NCI-H524 treated with DMSO at 0.1 percent for 48 hours (cell line): ENCODE measurements around the gene TTC27.
"Not testable (repeated sequence)": the region's sequence is repeated elsewhere in the genome, so short reads cannot be mapped to it uniquely, and the experiment has no call there.

Source experiments
- DNase-seq: peaks from one replicate; lab custom pipeline; 2025; lab: John Stamatoyannopoulos, UW

TTC27 gene

DNA sequence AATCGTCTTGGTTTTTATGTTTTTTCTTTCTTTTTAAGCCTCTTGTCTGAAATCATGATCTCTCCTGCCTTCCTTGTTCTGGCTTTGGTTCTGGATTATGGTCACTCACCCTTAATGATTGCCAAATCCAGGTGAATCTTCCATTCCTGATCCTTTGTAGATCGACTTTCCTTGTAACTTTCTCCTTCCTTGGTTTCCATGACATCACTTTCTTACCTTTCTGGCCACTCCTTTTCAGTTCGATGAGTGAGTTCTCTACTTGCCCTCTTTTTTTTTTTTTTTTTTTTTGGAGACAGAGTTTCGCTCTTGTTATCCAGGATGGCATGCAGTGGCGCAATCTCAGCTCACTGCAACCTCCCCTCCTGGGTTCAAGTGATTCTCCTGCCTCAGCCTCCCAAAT lies 179.8 kb downstream of the TTC27 start:
- no peak for DNase-seq

DNA sequence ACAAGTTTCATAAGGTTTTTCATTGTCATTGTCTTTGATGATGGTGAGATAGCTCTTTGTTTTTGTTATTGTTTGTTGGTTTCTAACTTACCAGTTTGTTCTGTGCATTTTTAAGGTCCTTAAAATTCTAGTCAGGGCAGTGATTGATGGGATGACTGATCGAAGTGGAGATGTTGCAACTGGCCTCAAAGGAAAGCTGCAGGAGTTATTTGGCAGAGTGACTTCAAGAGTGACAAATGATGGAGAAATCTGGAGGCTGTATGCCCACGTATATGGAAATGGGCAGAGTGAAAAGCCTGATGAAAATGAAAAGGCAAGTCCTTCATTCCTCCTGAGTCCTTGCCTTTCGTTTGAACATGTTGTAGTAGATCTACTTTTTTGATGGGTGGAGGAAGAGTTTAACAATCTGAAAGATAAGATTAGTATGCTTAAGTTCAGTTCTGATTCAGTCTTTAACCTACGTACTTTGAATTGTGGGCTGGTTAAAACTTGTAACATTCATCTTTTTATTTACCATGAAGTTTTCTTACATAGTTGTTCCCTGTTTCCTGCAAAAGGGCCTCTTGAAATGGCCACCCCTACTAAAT lies 183.2 kb downstream of the TTC27 start:
- DNase-seq = no peak

DNA sequence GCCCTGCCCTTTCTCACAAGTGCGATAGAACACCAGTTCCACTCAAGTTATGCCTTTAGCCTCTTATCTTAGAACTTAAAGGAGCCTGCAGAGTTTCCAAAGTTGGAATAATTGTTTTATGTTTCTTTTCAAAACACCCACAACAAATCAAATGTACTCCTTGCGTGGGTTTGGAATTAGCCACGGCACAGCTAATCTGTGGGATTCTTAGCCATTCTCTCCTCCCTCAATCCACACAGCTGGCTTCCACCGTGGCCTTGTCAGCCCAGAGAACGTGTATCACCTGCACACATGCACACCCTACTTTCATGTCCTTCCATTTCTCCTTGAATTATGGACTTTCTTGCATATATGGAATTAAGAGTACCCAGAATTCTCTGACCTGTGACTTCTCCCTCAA lies 183.8 kb downstream of the TTC27 start:
- no peak for DNase-seq

- no peak for DNase-seq
These were observed 184.5 kb downstream of the TTC27 start for GRCh38 chr2:32812316-32812715.

GRCh38 chr2:32820088-32820487 lies 192.2 kb downstream of the TTC27 start:
- no peak for DNase-seq

DNA sequence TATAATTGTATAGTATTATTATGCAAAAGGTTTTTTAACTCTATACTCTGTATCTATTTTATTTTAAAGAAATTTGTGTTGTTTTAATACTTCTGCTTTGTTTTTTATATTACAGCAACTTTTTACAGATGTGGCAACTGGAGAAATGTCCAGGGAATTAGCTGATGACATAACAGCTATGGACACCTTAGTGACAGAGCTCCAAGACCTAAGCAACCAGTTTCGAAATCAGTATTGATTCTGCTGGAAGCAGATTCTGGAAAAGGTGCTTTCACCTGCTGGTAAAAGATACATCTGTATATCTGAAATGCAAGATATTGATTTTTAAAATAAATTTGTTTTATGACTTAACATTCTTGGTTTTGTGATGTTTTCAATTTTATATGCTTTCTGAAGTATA lies 192.9 kb downstream of the TTC27 start:
- DNase-seq = no peak

DNA sequence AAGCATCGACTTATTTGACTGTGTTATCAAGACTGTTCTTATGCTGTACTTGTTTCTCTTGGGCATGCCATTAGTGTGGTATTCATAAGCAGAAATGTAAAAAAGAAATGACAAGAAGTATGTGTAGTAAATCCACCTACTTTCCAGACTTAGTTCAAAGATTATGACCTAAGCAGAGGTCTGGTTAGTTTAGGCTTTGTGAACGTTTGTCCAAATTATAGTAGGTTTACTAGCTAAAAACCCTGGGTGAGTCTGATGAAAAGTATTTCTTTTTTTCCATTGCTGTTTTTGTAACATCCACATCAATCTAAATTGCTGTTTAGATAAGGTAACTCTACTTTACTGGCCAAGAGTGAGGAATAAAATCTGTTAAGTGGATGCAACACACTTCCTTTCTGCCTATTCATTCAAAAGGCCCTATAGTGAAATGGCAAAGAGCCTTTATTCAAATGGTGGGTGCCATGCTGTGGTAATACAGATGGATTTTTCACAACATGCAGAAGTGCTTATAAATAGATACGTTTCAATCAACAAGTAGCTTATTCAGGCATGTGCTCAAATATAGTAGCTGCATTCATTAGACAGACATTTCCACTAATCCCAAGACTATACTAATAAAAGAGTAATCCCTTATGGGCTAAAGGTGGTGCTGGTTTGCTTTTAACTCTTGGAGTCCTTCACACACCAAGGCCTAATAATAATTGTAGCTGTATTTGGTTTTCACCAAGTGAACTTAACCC lies 196.4 kb downstream of the TTC27 start:
- DNase-seq = no peak

DNA sequence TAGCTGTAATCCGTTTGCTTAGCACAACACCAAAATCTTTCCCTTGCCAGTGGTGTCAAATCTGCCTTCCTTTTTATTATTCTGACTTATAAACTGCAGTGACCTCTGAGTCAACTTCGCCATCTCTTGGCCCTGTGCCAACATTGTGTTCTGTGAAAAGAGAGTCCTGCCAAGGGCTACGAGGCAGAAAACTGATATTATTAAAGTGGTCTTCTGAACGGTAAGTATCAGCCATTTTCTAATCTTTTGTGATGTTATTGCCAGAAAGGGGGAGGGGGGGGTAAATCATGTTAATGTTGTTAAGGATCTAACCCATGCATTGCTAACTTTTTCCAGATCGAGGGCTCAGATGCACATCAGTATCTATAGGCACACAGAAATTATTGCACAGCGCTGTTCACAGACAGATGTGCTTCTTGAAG lies 197.5 kb downstream of the TTC27 start:
- no peak for DNase-seq

DNA sequence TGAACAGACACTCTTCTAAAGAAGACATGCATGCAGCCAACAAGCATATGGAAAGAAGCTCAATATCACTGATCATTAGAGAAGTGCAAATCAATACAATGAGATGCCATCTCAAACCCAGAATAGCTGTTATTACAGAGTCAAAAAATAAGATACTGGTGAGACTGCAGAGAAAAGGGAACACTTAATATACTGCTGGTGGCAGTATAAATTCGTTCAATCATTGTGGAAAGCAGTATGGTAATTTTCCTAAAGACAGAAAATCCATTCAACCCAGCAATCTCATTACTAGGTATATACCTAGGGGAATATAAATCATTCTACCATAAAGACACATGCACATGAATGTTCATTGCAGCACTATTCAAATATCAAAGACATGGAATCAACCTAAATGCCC lies 202.3 kb downstream of the TTC27 start:
- DNase-seq = no peak

GRCh38 chr2:32832821-32833220 lies 205.0 kb downstream of the TTC27 start:
- no peak for DNase-seq

DNA sequence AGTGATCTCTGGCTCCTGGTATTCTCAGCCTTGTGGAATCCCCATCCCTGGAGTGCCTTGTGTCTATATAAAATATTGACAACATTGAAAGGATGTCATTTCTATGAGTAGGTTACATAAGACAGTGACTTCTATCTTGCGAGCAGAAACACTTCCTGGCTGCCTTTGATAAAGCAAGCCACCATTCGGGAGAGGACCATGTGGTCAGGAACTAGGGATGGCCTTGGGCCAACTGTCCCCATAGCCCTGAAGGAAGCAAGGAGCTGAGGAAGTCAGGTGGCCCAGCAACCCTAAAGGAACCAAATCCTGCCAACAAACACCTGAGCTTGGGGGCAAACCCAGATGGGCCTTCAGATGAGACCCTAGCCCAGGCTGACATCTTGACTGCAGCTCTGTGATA lies 205.9 kb downstream of the TTC27 start:
- no peak for DNase-seq

DNA sequence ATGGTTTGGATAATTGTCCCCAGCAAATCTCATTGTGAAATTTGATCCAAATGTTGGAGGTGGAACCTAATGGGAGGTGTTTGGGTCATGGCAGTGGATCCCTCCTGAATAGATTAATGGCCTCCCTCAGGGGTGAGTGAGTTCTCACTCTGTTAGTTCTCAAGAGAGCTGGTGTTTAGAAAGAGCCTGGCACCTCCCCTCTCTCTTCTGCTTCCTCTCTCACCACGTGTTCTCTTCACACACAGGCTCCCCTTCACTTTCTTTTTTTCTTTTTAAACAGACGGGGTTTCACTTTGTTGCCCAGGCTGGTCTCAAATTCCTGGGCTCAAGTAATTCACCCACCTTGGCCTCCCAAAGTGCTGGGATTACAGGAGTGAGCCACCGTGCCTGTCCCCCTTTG lies 207.3 kb downstream of the TTC27 start:
- DNase-seq = no peak

DNA sequence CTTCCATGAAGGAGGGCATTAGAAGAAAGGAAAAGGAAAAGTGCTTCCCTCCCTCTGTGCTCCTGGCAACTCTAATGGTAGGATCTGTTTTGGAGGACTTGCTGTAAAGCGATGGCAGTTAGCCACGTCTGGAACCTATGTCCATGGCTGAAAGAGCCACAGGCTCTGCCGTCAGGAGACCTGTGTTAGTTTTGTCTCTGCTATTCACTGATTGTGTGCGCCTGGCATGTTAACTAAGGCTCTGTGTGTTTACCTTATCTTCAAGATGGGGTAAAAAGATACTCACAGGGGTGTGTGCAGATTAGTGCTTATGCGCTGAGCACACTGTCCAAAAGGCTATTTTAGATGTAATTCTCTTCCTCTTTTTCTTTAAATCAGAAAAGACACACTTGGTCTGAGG lies 209.1 kb downstream of the TTC27 start:
- DNase-seq = no peak

- no peak for DNase-seq
These were observed 210.6 kb downstream of the TTC27 start for GRCh38 chr2:32838418-32838817.

GRCh38 chr2:32838949-32839348 lies 211.1 kb downstream of the TTC27 start:
- no peak for DNase-seq

DNA sequence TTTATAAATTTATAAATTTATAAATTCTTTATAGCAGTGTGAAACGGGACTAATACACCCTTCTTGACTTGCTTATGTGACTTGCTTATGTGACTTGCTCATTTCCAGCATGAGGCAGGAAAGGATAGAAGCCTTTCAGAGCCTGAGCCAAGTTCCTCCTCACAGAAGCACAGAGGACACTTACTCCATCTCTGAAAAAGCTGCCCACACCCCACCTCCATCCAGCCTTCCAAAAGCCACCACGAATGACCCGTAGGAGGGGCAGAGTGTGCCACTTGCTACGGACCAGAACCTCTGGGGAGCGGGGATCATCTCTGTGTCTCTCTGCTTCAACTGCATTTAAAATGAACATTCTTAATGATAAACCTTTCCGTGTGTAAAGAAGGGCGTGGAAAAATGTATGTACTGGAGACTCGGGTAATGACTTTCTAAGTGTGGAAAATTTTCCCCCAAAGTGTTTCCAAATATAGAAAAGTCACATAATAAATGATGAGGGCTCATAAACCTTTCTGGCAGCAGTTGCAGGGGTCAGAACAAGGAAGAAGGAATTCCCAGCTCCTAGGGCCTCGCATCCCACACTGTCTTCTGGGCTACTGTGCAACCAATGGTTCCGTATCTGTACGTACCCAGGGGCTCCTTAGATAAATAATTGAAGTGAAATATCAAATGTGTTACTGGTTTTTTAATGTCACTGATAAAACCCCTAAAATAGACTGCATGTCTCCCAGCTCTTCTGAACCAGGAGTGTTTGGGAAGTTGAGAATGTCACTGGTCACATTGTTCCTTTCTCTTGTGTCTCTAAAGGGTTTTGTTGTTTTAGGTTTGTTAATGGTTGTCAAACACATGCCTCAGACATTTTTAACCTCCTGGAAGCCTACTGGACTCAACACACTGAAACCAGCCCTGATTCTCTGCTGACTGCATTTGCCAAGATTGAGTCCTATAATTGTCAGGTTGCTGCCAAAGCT lies 214.4 kb downstream of the TTC27 start:
- no peak for DNase-seq

GRCh38 chr2:32843699-32844098 lies 215.8 kb downstream of the TTC27 start:
- DNase-seq = no peak

GRCh38 chr2:32844253-32844652 lies 216.4 kb downstream of the TTC27 start:
- no peak for DNase-seq

- DNase-seq = not testable (repeated sequence)
These were observed 218.4 kb downstream of the TTC27 start for GRCh38 chr2:32846274-32846673.

DNA sequence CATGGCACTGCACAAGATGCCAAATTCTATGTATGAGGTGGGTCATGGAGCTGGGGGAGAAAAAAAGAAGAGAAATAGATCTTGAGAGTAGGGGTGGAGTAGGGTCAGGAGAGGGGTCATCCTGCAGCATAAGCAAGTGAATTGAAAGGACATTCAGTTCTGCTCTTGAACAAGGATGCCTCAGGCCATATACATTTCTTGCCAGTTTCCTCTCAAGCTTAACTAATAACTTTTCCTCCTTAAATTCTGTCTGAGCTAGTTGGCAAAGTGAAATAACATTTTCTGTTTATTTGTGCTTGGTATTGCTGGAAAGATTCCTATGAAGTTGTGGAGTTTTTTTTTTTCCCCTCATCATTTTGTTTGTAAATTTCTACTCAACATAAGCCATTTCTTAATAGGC lies 219.9 kb downstream of the TTC27 start:
- DNase-seq = no peak

DNA sequence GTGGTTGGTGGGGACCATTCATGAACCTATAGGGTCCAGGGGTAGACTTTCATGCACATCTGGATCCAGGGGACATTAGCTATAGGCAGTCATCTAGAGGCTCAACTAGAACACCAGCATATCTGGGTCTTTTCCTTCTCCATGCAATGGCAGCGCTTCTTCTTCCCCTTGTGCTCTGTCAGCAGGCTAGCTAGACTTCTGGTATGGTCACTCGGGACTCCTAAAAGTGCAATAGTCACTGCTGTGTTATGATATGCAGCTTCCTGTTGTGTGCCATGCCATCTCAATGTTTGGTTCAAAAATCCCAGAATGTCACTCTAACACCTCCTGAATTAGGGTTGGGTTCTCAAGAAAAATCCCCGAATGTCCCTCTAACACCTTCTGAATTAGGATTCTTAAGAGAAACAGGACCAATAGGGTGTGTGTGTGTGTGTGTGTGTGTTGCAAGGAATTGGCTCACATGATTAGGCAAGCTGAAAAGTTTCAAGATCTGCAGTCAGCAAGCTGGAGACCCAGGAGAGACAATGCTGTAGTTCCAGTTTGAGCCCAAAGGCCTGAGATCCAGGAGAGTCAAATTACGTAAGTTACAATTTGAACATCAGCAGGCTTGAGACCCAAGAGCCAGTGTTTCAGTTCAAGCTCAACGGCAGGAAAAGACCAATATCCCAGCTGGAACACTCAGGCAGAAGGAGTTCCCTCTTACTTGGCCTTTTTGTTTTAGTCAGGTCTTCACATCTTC lies 221.8 kb downstream of the TTC27 start:
- no peak for DNase-seq

- no peak for DNase-seq
These were observed 224.1 kb downstream of the TTC27 start for GRCh38 chr2:32851777-32852439.
